A549 treated with ZK216348 at 1 μM for 4 hours (cell line): ENCODE data around the gene KCTD16. TPM values are rescaled to one million over a fixed set of nuclear protein-coding genes. Genes with fewer than 3 reads are reported as not detected.

Experiments used
- total RNA-seq: library from RNA; stranded (reverse); fragments of 200-300 nt; extraction: Qiagen RNA extraction; gene quantifications from 5 replicates; pipeline ENCODE4 v1.2.3, GENCODE V29; 2022; ENCODE audit warnings: low read depth

The KCTD16 gene
- total RNA-seq: 0.01 TPM in 2 of 5 replicates, not detected in the others

DNA sequence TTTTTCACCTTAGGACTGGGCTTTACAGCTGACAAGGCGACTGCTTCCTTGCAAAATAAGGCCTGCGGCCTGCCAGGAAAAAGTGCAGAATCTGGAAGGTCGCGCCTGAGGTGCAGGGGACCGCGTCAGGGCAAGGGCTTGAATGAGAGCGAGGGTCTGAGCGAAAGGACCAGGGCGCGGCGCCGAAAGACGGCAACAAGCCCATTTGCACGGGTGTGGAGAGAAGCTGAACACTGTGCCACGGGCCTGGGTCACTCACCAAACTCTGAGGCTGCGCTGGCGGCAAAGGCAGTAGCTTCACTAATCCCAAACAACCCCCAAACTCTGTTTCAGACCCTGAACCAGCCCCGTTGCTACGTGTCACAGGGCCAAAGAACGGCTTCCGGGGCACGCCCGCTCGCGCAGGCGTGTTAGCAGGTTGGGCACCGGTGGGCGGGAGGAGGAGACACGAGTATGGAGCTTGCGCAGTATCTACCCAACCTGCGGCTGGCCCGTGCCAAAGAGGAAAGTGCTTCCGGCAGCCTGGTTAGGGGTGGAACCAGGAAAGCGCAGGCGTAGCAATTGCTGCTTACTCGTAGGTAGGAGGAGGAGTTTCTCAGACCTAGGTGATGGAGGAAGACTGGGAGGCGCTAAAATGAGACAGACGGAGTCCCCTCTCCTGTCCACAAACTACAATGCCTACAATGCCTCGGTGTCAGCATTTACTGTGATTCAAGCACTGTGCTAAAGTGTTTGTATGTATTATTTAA lies at the start of gene KCTD16, which contains the start of gene YIPF5:
KCTD16 (plus strand) TSS at position 598 of the 749 bp plus-strand sequence.
YIPF5 (minus strand) TSS at position 384 of the 749 bp plus-strand sequence. CDS start 704 bp downstream, outside the sequence.

Other genes starting within 250 kb of the KCTD16 start
- gene YIPF5, start 214 bp upstream of the KCTD16 start, total RNA-seq: 68.0 to 82.0 TPM (median 71.1 TPM) in 5 replicates